Stomach (tissue), 9 donors: ENCODE results near the gene SPOCD1. TPM values are rescaled to one million over a fixed set of nuclear protein-coding genes. Genes with fewer than 3 reads are reported as not detected.

Experiments
- DNase-seq, 2 donors: peaks; one replicate each; pipeline versions ENCODE4 v3.0.0 to v3.0.0-alpha.2; 2013 to 2019
- H3K27ac ChIP-seq, 5 donors: fragments of 200-600 bp in 4 of 5; sonication (generic) in 4 of 5; one replicate each; pipeline ENCODE4 v1.5.1; 2013 to 2019; ENCODE audit warnings: mild to moderate bottlenecking in 1 of 5, moderate library complexity in 1 of 5
- H3K27me3 ChIP-seq, 3 donors: fragments of 200-600 bp; sonication (generic); one replicate each; pipeline ENCODE4 v1.5.1; 2017 to 2019; ENCODE audit warnings: mixed run types in 1 of 3
- H3K36me3 ChIP-seq, 4 donors: fragments of 200-600 bp; sonication (generic); 1 replicate in 3 of 4; 2 replicates in 1 of 4; pipeline ENCODE4 v1.5.1; 2016 to 2019
- H3K4me1 ChIP-seq, 4 donors: fragments of 200-600 bp; sonication (generic); one replicate each; pipeline ENCODE4 v1.5.1; 2016 to 2019
- H3K4me3 ChIP-seq, 4 donors: fragments of 200-600 bp; sonication (generic) in 3 of 4; one replicate each; pipeline ENCODE4 v1.5.1; 2016 to 2019; ENCODE audit warnings: mild to moderate bottlenecking in 1 of 4
- H3K9me3 ChIP-seq, 4 donors: fragments of 200-600 bp; sonication (generic); one replicate each; pipeline ENCODE4 v1.5.1; 2016 to 2019
- CTCF ChIP-seq, 7 experiments: fragments of 450-650 bp in 4 of 7; fragments of 200-600 bp in 3 of 7; sonication (generic) in 3 of 7; IDR thresholded peaks; one replicate each; pipeline ENCODE4 v1.5.1; 2016 to 2019; ENCODE audit warnings: antibody characterized with exemption in 7 of 7, control low read depth in 2 of 7, mild to moderate bottlenecking in 1 of 7
- EP300 ChIP-seq: sonication (generic); formaldehyde crosslinking; IDR thresholded peaks from one replicate; pipeline ENCODE4 v1.6.1; 2017; ENCODE audit warnings: antibody characterized with exemption
- POLR2A ChIP-seq, 4 donors: fragments of 450-650 bp; IDR thresholded peaks; one replicate each; pipeline ENCODE4 v1.6.1; 2016; ENCODE audit warnings: antibody characterized with exemption in 4 of 4, control low read depth in 2 of 4, mild to moderate bottlenecking in 1 of 4, moderate library complexity in 1 of 4
- POLR2AphosphoS5 ChIP-seq, 3 donors: sonication (generic); formaldehyde crosslinking; IDR thresholded peaks; one replicate each; pipeline ENCODE4 v1.6.1; 2016; ENCODE audit warnings: antibody characterized with exemption in 3 of 3
- WGBS, 5 donors: extraction: QIAGEN DNeasy Blood & Tissue Kit in 3 of 5; methylation state at CpG; one replicate each; pipeline versions ENCODE4 v1.1.5 to v1.1.7; 2013 to 2018; 5-methylcytosine and 5-hydroxymethylcytosine counted together
- intact Hi-C: fragments of 100-400 bp; cut with DNase I; formaldehyde crosslinking; loops from one replicate; pipeline ENCODE4 v1.15.1; 2023; ENCODE audit warnings: low total_unique reads
- polyA plus RNA-seq, 3 donors: library from polyadenylated mRNA; stranded (reverse); fragments of 200-250 nt; gene quantifications; one replicate each; pipeline ENCODE4 v1.2.3, GENCODE V29; 2013
- total RNA-seq, 5 donors: library from RNA; depleted of rRNA; stranded (reverse); fragments of >200 nt; gene quantifications; one replicate each; pipeline versions ENCODE4 v1.1.0 to v1.2.3, GENCODE V29; 2014 to 2016
- donor health status: healthy with polysubstance abuse.
- donor health status: Bipolar disorder and iron deficiency.
- donor health status: healthy.

Gene SPOCD1
- total and polyA plus RNA-seq, 8 donors, result 0.55 to 11.1 (median 4.5) TPM; not detected in 1

DNA sequence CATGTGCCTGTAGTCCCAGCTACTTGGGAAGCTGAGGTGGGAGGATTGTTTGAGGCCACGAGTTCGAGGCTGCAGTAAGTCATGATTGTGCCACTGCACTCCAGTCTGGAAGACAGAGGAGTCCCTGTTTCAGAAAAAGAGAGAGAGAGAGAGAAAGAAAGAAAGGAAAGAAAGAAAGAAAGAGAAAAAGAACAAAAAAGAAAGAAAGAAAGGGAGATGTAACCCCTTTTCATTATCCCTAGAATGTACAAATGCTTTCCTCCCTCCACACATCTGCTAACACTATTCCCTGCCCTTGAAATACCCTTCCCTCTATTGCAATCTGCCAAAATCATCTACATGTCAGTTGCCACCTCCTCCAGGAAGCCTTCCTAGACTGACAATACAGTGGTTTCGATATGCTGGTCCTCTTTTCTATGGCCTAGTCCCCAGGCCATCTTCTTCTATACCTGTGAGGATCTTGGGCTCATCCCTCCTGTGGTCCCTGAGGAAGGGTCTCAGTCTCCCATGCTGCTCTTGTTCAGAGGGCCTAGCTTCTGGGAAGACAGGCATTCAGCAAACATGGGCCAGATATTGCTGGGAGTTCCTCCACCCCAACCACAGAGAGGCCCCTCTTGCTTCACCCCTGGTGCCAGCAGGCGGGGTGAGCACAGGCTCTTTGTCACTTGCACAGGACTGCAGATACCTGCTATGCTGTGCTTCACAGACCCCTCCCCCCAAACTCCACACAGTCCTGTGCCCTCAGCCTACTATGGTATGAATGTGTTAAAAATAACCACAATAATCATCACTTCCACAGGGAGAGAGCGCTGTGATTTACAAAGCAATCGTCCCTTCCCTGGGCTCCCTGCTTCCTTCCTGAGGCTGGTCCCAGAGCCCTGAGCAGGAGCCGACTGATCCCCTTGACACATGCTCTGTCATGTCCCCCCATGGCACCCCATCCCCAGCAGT, 65.8 kb downstream of the SPOCD1 start:
- TF ChIP-seq EP300 (no peak), CTCF (IDR thresholded peaks at IDR 0.05) (no peak), POLR2A (IDR thresholded peaks at IDR 0.05) (no peak), POLR2AphosphoS5 (IDR thresholded peaks at IDR 0.05) (no peak)

GRCh38 chr1:31748365-31748764, 67.5 kb downstream of the SPOCD1 start:
- Histone ChIP-seq H3K4me1 (peaks cover 0 to 13% (median 8%) of the 10 kb centered on the region in 4 donors), H3K27me3 (peaks cover 0 to 3% (median 0%) of the 10 kb centered on the region in 3 donors), H3K4me3 (no peak overlapping the region), H3K9me3 (no peaks in the 10 kb centered on the region), H3K27ac (no peak overlapping the region), H3K36me3 (no peaks in the 10 kb centered on the region)
- no peak for TF ChIP-seq CTCF (IDR thresholded peaks at IDR 0.05)
- no peak for TF ChIP-seq POLR2A (IDR thresholded peaks at IDR 0.05)
- TF ChIP-seq POLR2AphosphoS5 (IDR thresholded peaks at IDR 0.05), result no peak
- TF ChIP-seq EP300, result no peak
- 57 to 69% (median 60%) methylated on average over 4 of the region's 4 CpGs for WGBS, 5 donors
- intact Hi-C loops, result no loop called here
- no peak for DNase-seq

More for the DNA sequence above, 65.8 kb downstream of the SPOCD1 start:
- no peaks in the 10 kb centered on the region for H3K9me3 ChIP-seq
- H3K27ac ChIP-seq, result no peak overlapping the region
- peaks cover 0 to 3% (median 0%) of the 10 kb centered on the region in 3 donors for H3K27me3 ChIP-seq
- 78 to 84% (median 79%) methylated on average over 6 to 7 of the region's 7 CpGs for WGBS, 5 donors
- intact Hi-C loops, result no loop called here
- peaks cover 8 to 25% (median 19%) of the 10 kb centered on the region in 4 donors for H3K4me1 ChIP-seq
- no peak overlapping the region for H3K4me3 ChIP-seq
- no peak for DNase-seq
- H3K36me3 ChIP-seq, result no peaks in the 10 kb centered on the region

GRCh38 chr1:31747304-31747703, 68.5 kb downstream of the SPOCD1 start:
- Histone ChIP-seq H3K4me1 (peaks cover 0 to 11% (median 7%) of the 10 kb centered on the region in 4 donors), H3K9me3 (no peaks in the 10 kb centered on the region), H3K27me3 (peaks cover 0 to 3% (median 0%) of the 10 kb centered on the region in 3 donors), H3K4me3 (no peak overlapping the region), H3K27ac (no peak overlapping the region), H3K36me3 (no peaks in the 10 kb centered on the region)
- no peak for TF ChIP-seq POLR2A (IDR thresholded peaks at IDR 0.05)
- 80 to 95% (median 84%) methylated on average over 1 of the region's 1 CpG for WGBS, 5 donors
- no peak for DNase-seq
- intact Hi-C loops, result no loop called here

DNA sequence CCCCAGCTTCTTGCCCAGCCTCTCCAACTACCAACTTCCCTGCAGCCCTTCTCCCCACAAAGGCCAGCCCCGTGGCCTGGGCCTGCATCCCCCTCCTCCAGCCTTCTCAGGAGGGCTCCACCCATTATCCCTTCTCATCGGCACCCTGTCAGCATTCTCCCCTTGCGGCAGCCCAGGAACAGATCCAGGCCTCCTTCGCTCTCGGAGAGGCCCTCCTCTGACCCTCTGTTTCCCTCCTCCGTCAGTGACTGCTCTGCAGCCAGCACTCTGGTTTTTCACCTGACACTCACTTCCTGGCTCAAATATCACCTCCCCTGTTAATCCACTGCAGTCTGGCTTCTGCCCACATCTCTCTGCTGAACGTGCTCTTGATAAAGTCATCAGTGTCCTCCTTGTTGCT, 69.1 kb downstream of the SPOCD1 start:
- TF ChIP-seq POLR2AphosphoS5 (IDR thresholded peaks at IDR 0.05) (no peak), EP300 (no peak), POLR2A (IDR thresholded peaks at IDR 0.05) (no peak), CTCF (IDR thresholded peaks at IDR 0.05) (no peak)
- intact Hi-C loops, result no loop called here
- Histone ChIP-seq H3K27ac (no peak overlapping the region), H3K36me3 (no peaks in the 10 kb centered on the region), H3K27me3 (no peaks in the 10 kb centered on the region), H3K4me1 (peaks cover 0 to 11% (median 7%) of the 10 kb centered on the region in 4 donors), H3K4me3 (no peak overlapping the region), H3K9me3 (no peaks in the 10 kb centered on the region)
- no peak for DNase-seq
- WGBS, 5 donors, result 59 to 74% (median 67%) methylated on average over 7 of the region's 7 CpGs
